ENCODE data around the gene EIF4G2.

GRCh38 chr11:10797001-10797400 lies 11.7 kb downstream of the EIF4G2 start:
- TF ChIP-seq CTCF (IDR thresholded peaks at IDR 0.05) (no peak), POLR2A (IDR thresholded peaks at IDR 0.05) (no peak)

Data from heart left ventricle (tissue), 13 donors.